T-helper 2 cell treated with Interferon-gamma antibody and Interleukin-4, amounts not matched to agents 100 ng/mL and 5 ng/mL, for 36 hours (primary cell): ENCODE data around the gene L3HYPDH. TPM values are rescaled to one million over a fixed set of nuclear protein-coding genes. Genes with fewer than 3 reads are reported as not detected.

Experiments used
- intact Hi-C: fragments of 100-400 bp; cut with micrococcal nuclease; formaldehyde crosslinking; loops from one replicate; pipeline ENCODE4 v1.15.1; 2023
- total RNA-seq: library from RNA; stranded (reverse); gene quantifications from 2 replicates; pipeline ENCODE4 v1.2.3, GENCODE V29; 2022

L3HYPDH gene
- total RNA-seq, 1 donor from 2014 or later = 12.4 TPM

GRCh38 chr14:59429790-59430189, 54.4 kb downstream of the L3HYPDH start:
- intact Hi-C loops = no loop called here

GRCh38 chr14:59428581-59429012, 55.6 kb downstream of the L3HYPDH start:
- intact Hi-C loops = no loop called here

GRCh38 chr14:59427653-59428580, 56.3 kb downstream of the L3HYPDH start:
- intact Hi-C loops = no loop called here

GRCh38 chr14:59425322-59425935, 58.8 kb downstream of the L3HYPDH start:
- intact Hi-C loops = no loop called here

- intact Hi-C loops = no loop called here
Measured at GRCh38 chr14:59424341-59425071, 59.7 kb downstream of the L3HYPDH start.

Other genes starting within 250 kb of the L3HYPDH start
- gene GPR135, start 19.0 kb downstream of the L3HYPDH start, total RNA-seq = 1.6 and 1.9 TPM in 2 replicates
- gene JKAMP, start 109 bp upstream of the L3HYPDH start, total RNA-seq = 29.0 and 29.1 TPM in 2 replicates
- not detected in 2 replicates for gene CCDC175, start 92.4 kb upstream of the L3HYPDH start, total RNA-seq